ENCODE results near the gene EEIG1. TPM values are rescaled to one million over a fixed set of nuclear protein-coding genes. Genes with fewer than 3 reads are reported as not detected.

EEIG1 gene
- total RNA-seq: 3.0 and 4.2 TPM in 2 replicates

GRCh38 chr9:127980706-127981558 is at the start of gene EEIG1:
Gene EEIG1 (minus strand): TSS chr9:127980989. CDS start chr9:127980137, 852 bp downstream.

GRCh38 chr9:127937388-127938297 is 43.1 kb downstream of the EEIG1 start, which contains the start of gene DPM2:
Gene DPM2 (minus strand): TSS chr9:127937854. CDS start chr9:127937820, 34 bp downstream.

Other genes starting within 250 kb of the EEIG1 start
- gene TOR2A, start 245.7 kb downstream of the EEIG1 start, total RNA-seq: 10.1 and 13.6 TPM in 2 replicates
- under 0.01 TPM in 1 of 2 replicates, not detected in the other for gene SH2D3C, start 202.3 kb downstream of the EEIG1 start, total RNA-seq
- 17.8 and 23.2 TPM in 2 replicates for gene CDK9, start 195.0 kb downstream of the EEIG1 start, total RNA-seq
- 59.8 and 65.4 TPM in 2 replicates for gene FPGS, start 178.1 kb downstream of the EEIG1 start, total RNA-seq
- gene ENG, start 126.3 kb downstream of the EEIG1 start, total RNA-seq: 47.2 and 48.9 TPM in 2 replicates
- 73.0 and 87.0 TPM in 2 replicates for gene AK1, start 103.3 kb downstream of the EEIG1 start, total RNA-seq
- gene ST6GALNAC6, start 81.4 kb downstream of the EEIG1 start, total RNA-seq: 45.4 and 49.1 TPM in 2 replicates
- 32.6 and 41.0 TPM in 2 replicates for gene ST6GALNAC4, start 63.9 kb downstream of the EEIG1 start, total RNA-seq
- gene PIP5KL1, start 50.2 kb downstream of the EEIG1 start, total RNA-seq: 2.1 and 4.0 TPM in 2 replicates
- gene DPM2, start 43.1 kb downstream of the EEIG1 start, total RNA-seq: 30.9 and 38.5 TPM in 2 replicates
- gene NAIF1, start 86.3 kb upstream of the EEIG1 start, total RNA-seq: 9.2 and 10.3 TPM in 2 replicates
- 11.1 and 11.4 TPM in 2 replicates for gene SLC25A25, start 87.2 kb upstream of the EEIG1 start, total RNA-seq
- 63.5 and 70.3 TPM in 2 replicates for gene PTGES2, start 146.7 kb upstream of the EEIG1 start, total RNA-seq
- gene LCN2, start 168.5 kb upstream of the EEIG1 start, total RNA-seq: not detected in 2 replicates
- gene BBLN, start 179.3 kb upstream of the EEIG1 start, total RNA-seq: 188 and 202 TPM in 2 replicates
- gene CIZ1, start 210.6 kb upstream of the EEIG1 start, total RNA-seq: 60.9 and 68.8 TPM in 2 replicates
- gene DNM1, start 222.4 kb upstream of the EEIG1 start, total RNA-seq: 4.5 and 5.7 TPM in 2 replicates